Chondrocyte (in vitro differentiated cells): ENCODE data around the gene SLC5A10. TPM values are rescaled to one million over a fixed set of nuclear protein-coding genes. Genes with fewer than 3 reads are reported as not detected.

Source experiments
- DNase-seq: peaks from one replicate; pipeline ENCODE4 v3.0.0; 2021; ENCODE audit warnings: mixed read lengths, low spot score
- H3K27ac Mint-ChIP-seq: one replicate; pipeline ENCODE4 v1.8.0; 2021; ENCODE audit warnings: mild to moderate bottlenecking, moderate library complexity, mixed read lengths; ENCODE audit not compliant: unreplicated experiment
- H3K27me3 Mint-ChIP-seq: 2 replicates; pipeline ENCODE4 v1.8.0; 2021; ENCODE audit warnings: low read depth, mixed read lengths
- H3K36me3 Mint-ChIP-seq: 2 replicates; pipeline ENCODE4 v1.8.0; 2021; ENCODE audit warnings: low read depth, mixed read lengths
- H3K4me1 Mint-ChIP-seq: 2 replicates; pipeline ENCODE4 v1.8.0; 2021; ENCODE audit warnings: low read depth, mild to moderate bottlenecking, mixed read lengths
- H3K4me3 Mint-ChIP-seq: one replicate; pipeline ENCODE4 v1.8.0; 2021; ENCODE audit warnings: mild to moderate bottlenecking, moderate library complexity, mixed read lengths; ENCODE audit not compliant: unreplicated experiment
- H3K9me3 Mint-ChIP-seq: 2 replicates; pipeline ENCODE4 v1.8.0; 2021; ENCODE audit warnings: low read depth, mixed read lengths
- total RNA-seq: library from RNA; stranded (reverse); gene quantifications from 3 replicates; pipeline ENCODE4 v1.2.1, GENCODE V29; 2021
- TF ChIP-seq, protein P1 (sequence below): fragments of 200-600 bp; sonication (generic); IDR thresholded peaks from 2 replicates; pipeline ENCODE4 v1.5.0; 2021; ENCODE audit warnings: antibody characterized with exemption, mild to moderate bottlenecking, moderate library complexity

Gene SLC5A10
- total RNA-seq, 1 donor from 2014 or later, result not detected

- Mint-ChIP-seq H3K4me1 (no peaks in the 10 kb centered on the region), H3K9me3 (peaks cover 10% of the 10 kb centered on the region), H3K27ac (no peak overlapping the region), H3K4me3 (no peak overlapping the region), H3K27me3 (no peaks in the 10 kb centered on the region), H3K36me3 (peaks cover 9% of the 10 kb centered on the region)
- no peak for DNase-seq
- TF ChIP-seq, protein P1, sequence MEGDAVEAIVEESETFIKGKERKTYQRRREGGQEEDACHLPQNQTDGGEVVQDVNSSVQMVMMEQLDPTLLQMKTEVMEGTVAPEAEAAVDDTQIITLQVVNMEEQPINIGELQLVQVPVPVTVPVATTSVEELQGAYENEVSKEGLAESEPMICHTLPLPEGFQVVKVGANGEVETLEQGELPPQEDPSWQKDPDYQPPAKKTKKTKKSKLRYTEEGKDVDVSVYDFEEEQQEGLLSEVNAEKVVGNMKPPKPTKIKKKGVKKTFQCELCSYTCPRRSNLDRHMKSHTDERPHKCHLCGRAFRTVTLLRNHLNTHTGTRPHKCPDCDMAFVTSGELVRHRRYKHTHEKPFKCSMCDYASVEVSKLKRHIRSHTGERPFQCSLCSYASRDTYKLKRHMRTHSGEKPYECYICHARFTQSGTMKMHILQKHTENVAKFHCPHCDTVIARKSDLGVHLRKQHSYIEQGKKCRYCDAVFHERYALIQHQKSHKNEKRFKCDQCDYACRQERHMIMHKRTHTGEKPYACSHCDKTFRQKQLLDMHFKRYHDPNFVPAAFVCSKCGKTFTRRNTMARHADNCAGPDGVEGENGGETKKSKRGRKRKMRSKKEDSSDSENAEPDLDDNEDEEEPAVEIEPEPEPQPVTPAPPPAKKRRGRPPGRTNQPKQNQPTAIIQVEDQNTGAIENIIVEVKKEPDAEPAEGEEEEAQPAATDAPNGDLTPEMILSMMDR, result no peak
Measured at GRCh38 chr17:18991531-18992315, 39.8 kb downstream of the SLC5A10 start.

GRCh38 chr17:18992454-18993130 lies 40.6 kb downstream of the SLC5A10 start:
- Mint-ChIP-seq H3K36me3 (peaks cover 9% of the 10 kb centered on the region), H3K9me3 (peaks cover 10% of the 10 kb centered on the region), H3K4me3 (no peak overlapping the region), H3K4me1 (no peaks in the 10 kb centered on the region), H3K27me3 (no peaks in the 10 kb centered on the region), H3K27ac (no peak overlapping the region)
- DNase-seq, result no peak
- TF ChIP-seq, protein P1, result no peak

GRCh38 chr17:18993905-18994526 lies 42.1 kb downstream of the SLC5A10 start:
- DNase-seq, result no peak
- TF ChIP-seq, protein P1, result no peak
- H3K4me1 Mint-ChIP-seq, result no peaks in the 10 kb centered on the region
- peaks cover 9% of the 10 kb centered on the region for H3K36me3 Mint-ChIP-seq
- H3K4me3 Mint-ChIP-seq, result no peak overlapping the region
- peaks cover 10% of the 10 kb centered on the region for H3K9me3 Mint-ChIP-seq
- H3K27me3 Mint-ChIP-seq, result no peaks in the 10 kb centered on the region
- H3K27ac Mint-ChIP-seq, result no peak overlapping the region

DNA sequence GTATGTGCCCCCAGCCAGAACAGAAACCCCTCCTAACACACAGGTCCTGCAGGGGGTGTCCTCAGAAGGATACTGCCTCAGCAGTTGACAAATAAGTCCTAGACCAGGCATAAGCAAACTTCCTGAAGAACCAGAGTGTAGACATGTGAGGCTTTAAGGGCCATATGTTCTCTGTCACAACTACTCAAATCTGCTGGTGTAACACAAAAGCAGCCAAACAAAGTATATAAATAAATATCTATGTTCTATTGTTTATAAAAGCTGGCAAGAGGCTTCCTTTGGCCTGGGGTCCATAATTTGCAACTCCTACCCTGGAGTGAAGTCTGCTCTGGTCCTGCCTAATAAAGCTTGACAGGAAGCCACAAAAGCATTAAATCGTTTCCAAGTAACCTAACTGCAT lies 42.7 kb downstream of the SLC5A10 start:
- Mint-ChIP-seq H3K27ac (no peak overlapping the region), H3K4me3 (no peak overlapping the region), H3K36me3 (peaks cover 9% of the 10 kb centered on the region), H3K4me1 (no peaks in the 10 kb centered on the region), H3K27me3 (no peaks in the 10 kb centered on the region), H3K9me3 (peaks cover 10% of the 10 kb centered on the region)
- TF ChIP-seq, protein P1, result no peak
- DNase-seq, result no peak

DNA sequence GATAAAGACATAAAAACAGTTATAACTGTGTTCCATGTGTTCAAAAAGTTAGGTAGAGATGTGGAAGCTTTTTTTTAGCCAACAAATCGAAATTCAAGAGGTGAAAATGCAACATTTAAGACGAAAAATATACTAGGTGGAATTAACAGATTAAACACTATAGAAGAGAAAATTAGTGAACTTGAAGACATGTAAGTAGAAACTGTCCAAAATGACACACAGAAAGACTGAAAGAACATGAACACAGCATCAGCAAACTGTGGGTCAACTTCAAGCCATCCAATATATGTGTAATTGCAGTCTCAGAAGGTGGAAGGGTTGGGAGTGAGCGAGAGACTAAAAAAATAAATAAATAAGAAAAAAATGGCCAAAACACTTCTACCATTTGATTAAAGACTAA lies 43.3 kb downstream of the SLC5A10 start:
- Mint-ChIP-seq H3K4me1 (no peaks in the 10 kb centered on the region), H3K4me3 (no peak overlapping the region), H3K36me3 (peaks cover 9% of the 10 kb centered on the region), H3K9me3 (peaks cover 10% of the 10 kb centered on the region), H3K27ac (no peak overlapping the region), H3K27me3 (no peaks in the 10 kb centered on the region)
- TF ChIP-seq, protein P1, result no peak
- no peak for DNase-seq
